Measurements from ENCODE around the gene UPK3A.
"Not testable (repeated sequence)": the region's sequence is repeated elsewhere in the genome, so short reads cannot be mapped to it uniquely, and the experiment has no call there.

The UPK3A gene

DNA sequence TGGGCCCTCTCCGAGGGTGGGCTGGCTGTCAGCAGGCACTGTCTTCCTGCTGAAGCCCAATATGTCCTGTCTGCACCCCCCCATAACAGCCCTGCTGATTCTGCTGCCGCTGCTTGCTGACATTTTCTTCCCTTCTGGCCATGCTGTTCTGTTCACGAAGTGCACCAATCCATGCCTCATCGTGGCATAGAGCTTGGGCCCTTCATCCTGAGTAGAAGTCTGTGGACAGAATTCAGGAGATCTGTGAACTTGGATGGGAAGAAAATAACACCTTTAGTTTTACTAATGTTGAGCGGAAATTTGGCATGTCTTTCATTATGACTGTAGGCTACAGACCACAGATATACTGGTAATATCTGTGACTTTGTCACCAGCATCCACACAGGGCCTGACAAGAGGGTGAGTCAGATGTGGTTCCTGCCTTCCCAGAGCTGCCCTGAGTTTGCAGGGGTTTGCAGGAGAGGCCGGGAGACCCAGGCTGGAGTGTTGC is 29.9 kb upstream of the UPK3A start:
- H2AFZ ChIP-seq (ENCODE audit: low read depth) = no peak overlapping the region
- H4K20me1 ChIP-seq (ENCODE audit: insufficient read depth) = no peaks in the 10 kb centered on the region
- H3K9ac ChIP-seq = no peak overlapping the region
- H3K27ac ChIP-seq = no peak overlapping the region
- no peak for TF ChIP-seq CTCF (conservative IDR thresholded peaks at IDR 0.05; ENCODE audit: low read depth, low read length)
- H3K79me2 ChIP-seq (ENCODE audit: insufficient read depth, low read depth) = no peaks in the 10 kb centered on the region
- H3K4me1 ChIP-seq (ENCODE audit: low read depth, poor library complexity, severe bottlenecking) = peaks cover 6% of the 10 kb centered on the region
- no peak overlapping the region for H3K4me3 ChIP-seq (IDR thresholded peaks at IDR 0.05; ENCODE audit: insufficient read depth, low read depth, low read length)
- H3K4me2 ChIP-seq = no peak overlapping the region
- no peaks in the 10 kb centered on the region for H3K36me3 ChIP-seq (ENCODE audit: insufficient read depth)
- no peaks in the 10 kb centered on the region for H3K27me3 ChIP-seq (ENCODE audit: insufficient read depth, low read depth)

GRCh38 chr22:45257941-45258340 is 26.8 kb upstream of the UPK3A start:
- H3K4me1 ChIP-seq (ENCODE audit: low read depth, poor library complexity, severe bottlenecking); H3K27me3 ChIP-seq (ENCODE audit: insufficient read depth, low read depth); H2AFZ ChIP-seq (ENCODE audit: low read depth); H3K36me3 ChIP-seq (ENCODE audit: insufficient read depth); H3K4me2 ChIP-seq; H3K27ac ChIP-seq; H3K4me3 ChIP-seq (IDR thresholded peaks at IDR 0.05; ENCODE audit: insufficient read depth, low read depth, low read length); H3K9ac ChIP-seq; H4K20me1 ChIP-seq (ENCODE audit: insufficient read depth); H3K79me2 ChIP-seq (ENCODE audit: insufficient read depth, low read depth): not testable (repeated sequence)

DNA sequence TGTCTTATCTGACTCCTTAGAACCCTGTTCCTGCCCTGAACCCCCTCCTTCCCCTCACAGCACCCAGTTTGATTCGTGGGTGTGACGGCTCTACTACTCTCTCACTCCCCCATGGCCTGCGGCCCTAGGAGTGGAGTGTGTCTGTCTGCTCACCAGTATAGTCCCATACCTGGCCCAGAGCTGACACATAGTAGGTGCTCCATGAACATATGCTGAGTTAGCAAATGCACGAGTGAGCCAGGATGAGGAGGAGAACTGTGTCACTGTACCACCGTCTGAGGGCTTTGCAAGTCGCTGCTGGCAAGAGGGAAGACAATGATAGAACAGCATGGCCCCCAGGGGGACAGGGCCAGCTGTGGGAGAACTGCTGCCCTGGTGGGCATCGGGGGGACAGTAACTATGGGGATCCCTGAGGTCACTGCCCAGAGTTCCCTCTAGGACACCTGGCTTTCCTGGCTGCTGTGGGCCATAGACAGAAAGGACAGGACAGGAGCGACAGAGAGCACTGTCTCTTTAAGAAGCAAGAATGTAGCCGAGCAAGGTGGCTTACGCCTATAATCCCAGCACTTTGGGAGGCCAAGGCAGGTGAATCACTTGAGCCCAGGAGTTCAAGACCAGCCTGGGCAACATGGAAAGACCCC is 24.9 kb upstream of the UPK3A start:
- TF ChIP-seq CTCF (conservative IDR thresholded peaks at IDR 0.05; ENCODE audit: low read depth, low read length) = no peak
- H3K4me3 ChIP-seq (IDR thresholded peaks at IDR 0.05; ENCODE audit: insufficient read depth, low read depth, low read length) = no peak overlapping the region
- H2AFZ ChIP-seq (ENCODE audit: low read depth) = no peak overlapping the region
- no peaks in the 10 kb centered on the region for H3K36me3 ChIP-seq (ENCODE audit: insufficient read depth)
- no peaks in the 10 kb centered on the region for H4K20me1 ChIP-seq (ENCODE audit: insufficient read depth)
- H3K79me2 ChIP-seq (ENCODE audit: insufficient read depth, low read depth) = no peaks in the 10 kb centered on the region
- H3K27me3 ChIP-seq (ENCODE audit: insufficient read depth, low read depth) = peaks cover 9% of the 10 kb centered on the region; the same call in 1 of the 2 replicates
- no peak overlapping the region for H3K9ac ChIP-seq
- peaks cover 11% of the 10 kb centered on the region for H3K4me1 ChIP-seq (ENCODE audit: low read depth, poor library complexity, severe bottlenecking)
- H3K4me2 ChIP-seq = no peak overlapping the region
- H3K27ac ChIP-seq = no peak overlapping the region

GRCh38 chr22:45260395-45260759 is 24.4 kb upstream of the UPK3A start:
- H3K79me2 ChIP-seq (ENCODE audit: insufficient read depth, low read depth); H3K4me3 ChIP-seq (IDR thresholded peaks at IDR 0.05; ENCODE audit: insufficient read depth, low read depth, low read length); H2AFZ ChIP-seq (ENCODE audit: low read depth); H3K27ac ChIP-seq; H3K36me3 ChIP-seq (ENCODE audit: insufficient read depth); H3K27me3 ChIP-seq (ENCODE audit: insufficient read depth, low read depth); H3K4me2 ChIP-seq; H3K9ac ChIP-seq; H4K20me1 ChIP-seq (ENCODE audit: insufficient read depth): not testable (repeated sequence)
- peaks cover 11% of the 10 kb centered on the region for H3K4me1 ChIP-seq (ENCODE audit: low read depth, poor library complexity, severe bottlenecking)

GRCh38 chr22:45261407-45262088 is 23.2 kb upstream of the UPK3A start:
- no peak overlapping the region for H3K27ac ChIP-seq
- peaks cover 9% of the 10 kb centered on the region; the same call in 1 of the 2 replicates for H3K27me3 ChIP-seq (ENCODE audit: insufficient read depth, low read depth)
- no peak for TF ChIP-seq CTCF (conservative IDR thresholded peaks at IDR 0.05; ENCODE audit: low read depth, low read length)
- peaks cover 11% of the 10 kb centered on the region for H3K4me1 ChIP-seq (ENCODE audit: low read depth, poor library complexity, severe bottlenecking)
- no peaks in the 10 kb centered on the region for H4K20me1 ChIP-seq (ENCODE audit: insufficient read depth)
- no peak overlapping the region for H3K4me2 ChIP-seq
- no peaks in the 10 kb centered on the region for H3K79me2 ChIP-seq (ENCODE audit: insufficient read depth, low read depth)
- no peak overlapping the region for H2AFZ ChIP-seq (ENCODE audit: low read depth)
- H3K36me3 ChIP-seq (ENCODE audit: insufficient read depth) = no peaks in the 10 kb centered on the region
- H3K9ac ChIP-seq = no peak overlapping the region
- H3K4me3 ChIP-seq (IDR thresholded peaks at IDR 0.05; ENCODE audit: insufficient read depth, low read depth, low read length) = no peak overlapping the region
